Naive thymus-derived CD4-positive, alpha-beta T cell (primary cell): ENCODE measurements around the gene C6orf89. TPM values are rescaled to one million over a fixed set of nuclear protein-coding genes. Genes with fewer than 3 reads are reported as not detected.

Experiments used
- ATAC-seq: fragments of 150-1000 bp; cut with Tn5 transposase; 2 replicates; pipeline ENCODE4 v1.10.0; 2021; ENCODE audit warnings: mild to moderate bottlenecking, moderate library complexity
- CTCF ChIA-PET: fragments of 350-600 bp; sonication (Branson Sonifier 250); formaldehyde crosslinking; loops from one replicate; lab custom pipeline; 2021; ENCODE audit warnings: antibody characterized with exemption; lab: Charles Lee
- POLR2A ChIA-PET: fragments of 350-600 bp; sonication (Branson Sonifier 250); formaldehyde crosslinking; loops from one replicate; lab custom pipeline; 2021; ENCODE audit warnings: antibody characterized with exemption, inconsistent platforms; lab: Charles Lee
- DNase-seq, 9 donors: peaks; one replicate each; pipeline versions ENCODE4 v3.0.0 to v3.0.0-alpha.2; 2020 to 2022; ENCODE audit warnings: mixed read lengths in 1 of 9
- H3K27ac ChIP-seq: one replicate; pipeline ENCODE4 v1.7.0; 2013; ENCODE audit warnings: mild to moderate bottlenecking, low read depth, low read length, moderate library complexity
- H3K27me3 ChIP-seq, 2 donors: one replicate each; pipeline ENCODE4 v1.7.0; 2013; ENCODE audit warnings: low read length in 2 of 2, mild to moderate bottlenecking in 2 of 2, moderate library complexity in 2 of 2; ENCODE audit not compliant: control insufficient read depth in 2 of 2, insufficient read depth in 2 of 2
- H3K36me3 ChIP-seq, 3 experiments: 1 replicate in 2 of 3; 2 replicates in 1 of 3; pipeline ENCODE4 v1.7.0; 2013; ENCODE audit warnings: low read length in 3 of 3, mild to moderate bottlenecking in 3 of 3, moderate library complexity in 1 of 3; ENCODE audit not compliant: insufficient read depth in 3 of 3, control insufficient read depth in 2 of 3
- H3K4me1 ChIP-seq, 2 donors: one replicate each; pipeline ENCODE4 v1.7.0; 2013; ENCODE audit warnings: low read length in 2 of 2, mild to moderate bottlenecking in 2 of 2, moderate library complexity in 1 of 2; ENCODE audit not compliant: control insufficient read depth in 2 of 2, insufficient read depth in 2 of 2
- H3K4me3 ChIP-seq: 2 replicates; pipeline ENCODE4 v1.7.0; 2013; ENCODE audit warnings: mild to moderate bottlenecking, low read length
- H3K9me3 ChIP-seq, 3 experiments: 1 replicate in 2 of 3; 2 replicates in 1 of 3; pipeline ENCODE4 v1.7.0; 2013; ENCODE audit warnings: low read length in 3 of 3; ENCODE audit not compliant: control insufficient read depth in 2 of 3
- H3K27ac Mint-ChIP-seq, 9 donors: one replicate each; pipeline ENCODE4 v1.8.0; 2020 to 2022; ENCODE audit warnings: mixed read lengths in 9 of 9, mild to moderate bottlenecking in 8 of 9, moderate library complexity in 5 of 9, inconsistent platforms in 2 of 9
- H3K27me3 Mint-ChIP-seq, 5 donors: one replicate each; pipeline ENCODE4 v1.8.0; 2021 to 2022; ENCODE audit warnings: mixed read lengths in 5 of 5, mild to moderate bottlenecking in 1 of 5
- H3K36me3 Mint-ChIP-seq, 5 donors: one replicate each; pipeline ENCODE4 v1.8.0; 2020 to 2022; ENCODE audit warnings: mixed read lengths in 5 of 5, mild to moderate bottlenecking in 3 of 5, inconsistent platforms in 1 of 5
- H3K4me1 Mint-ChIP-seq, 7 donors: one replicate each; pipeline ENCODE4 v1.8.0; 2020 to 2022; ENCODE audit warnings: mixed read lengths in 7 of 7, mild to moderate bottlenecking in 3 of 7, inconsistent platforms in 1 of 7
- H3K4me3 Mint-ChIP-seq, 10 donors: one replicate each; pipeline ENCODE4 v1.8.0; 2020 to 2022; ENCODE audit warnings: mild to moderate bottlenecking in 10 of 10, mixed read lengths in 10 of 10, moderate library complexity in 6 of 10, inconsistent platforms in 2 of 10
- H3K9me3 Mint-ChIP-seq, 11 donors: one replicate each; pipeline ENCODE4 v1.8.0; 2020 to 2022; ENCODE audit warnings: mixed read lengths in 11 of 11, mild to moderate bottlenecking in 4 of 11, inconsistent platforms in 1 of 11, moderate library complexity in 1 of 11
- intact Hi-C, 2 donors: fragments of 100-400 bp; cut with micrococcal nuclease; formaldehyde crosslinking; loops; one replicate each; pipeline ENCODE4 v1.15.1; 2023
- polyA plus RNA-seq, 2 donors: library from polyadenylated mRNA; unstranded; fragments of 300-500 nt; fragmentation: Illumina TruSeq; gene quantifications; one replicate each; pipeline ENCODE4 v1.2.3, GENCODE V29; 2021
- total RNA-seq, 6 experiments: library from RNA in 5 of 6; stranded (reverse) in 5 of 6; gene quantifications; 1 replicate in 5 of 6; 2 replicates in 1 of 6; pipeline ENCODE4 v1.2.3 and lab custom pipeline; 2021 to 2026

The C6orf89 gene, protein sequence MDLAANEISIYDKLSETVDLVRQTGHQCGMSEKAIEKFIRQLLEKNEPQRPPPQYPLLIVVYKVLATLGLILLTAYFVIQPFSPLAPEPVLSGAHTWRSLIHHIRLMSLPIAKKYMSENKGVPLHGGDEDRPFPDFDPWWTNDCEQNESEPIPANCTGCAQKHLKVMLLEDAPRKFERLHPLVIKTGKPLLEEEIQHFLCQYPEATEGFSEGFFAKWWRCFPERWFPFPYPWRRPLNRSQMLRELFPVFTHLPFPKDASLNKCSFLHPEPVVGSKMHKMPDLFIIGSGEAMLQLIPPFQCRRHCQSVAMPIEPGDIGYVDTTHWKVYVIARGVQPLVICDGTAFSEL
- total RNA-seq, result 10 to 100 TPM; 34.6 to 48.2 (median 47.7) TPM
- 10 to 100 TPM; 40.3 to 40.4 TPM for polyA plus RNA-seq
- 77.3 reads per million, percentile 80 among the genes with 10 or more reads in this experiment for total RNA-seq (lab: John Stamatoyannopoulos, UW)

DNA sequence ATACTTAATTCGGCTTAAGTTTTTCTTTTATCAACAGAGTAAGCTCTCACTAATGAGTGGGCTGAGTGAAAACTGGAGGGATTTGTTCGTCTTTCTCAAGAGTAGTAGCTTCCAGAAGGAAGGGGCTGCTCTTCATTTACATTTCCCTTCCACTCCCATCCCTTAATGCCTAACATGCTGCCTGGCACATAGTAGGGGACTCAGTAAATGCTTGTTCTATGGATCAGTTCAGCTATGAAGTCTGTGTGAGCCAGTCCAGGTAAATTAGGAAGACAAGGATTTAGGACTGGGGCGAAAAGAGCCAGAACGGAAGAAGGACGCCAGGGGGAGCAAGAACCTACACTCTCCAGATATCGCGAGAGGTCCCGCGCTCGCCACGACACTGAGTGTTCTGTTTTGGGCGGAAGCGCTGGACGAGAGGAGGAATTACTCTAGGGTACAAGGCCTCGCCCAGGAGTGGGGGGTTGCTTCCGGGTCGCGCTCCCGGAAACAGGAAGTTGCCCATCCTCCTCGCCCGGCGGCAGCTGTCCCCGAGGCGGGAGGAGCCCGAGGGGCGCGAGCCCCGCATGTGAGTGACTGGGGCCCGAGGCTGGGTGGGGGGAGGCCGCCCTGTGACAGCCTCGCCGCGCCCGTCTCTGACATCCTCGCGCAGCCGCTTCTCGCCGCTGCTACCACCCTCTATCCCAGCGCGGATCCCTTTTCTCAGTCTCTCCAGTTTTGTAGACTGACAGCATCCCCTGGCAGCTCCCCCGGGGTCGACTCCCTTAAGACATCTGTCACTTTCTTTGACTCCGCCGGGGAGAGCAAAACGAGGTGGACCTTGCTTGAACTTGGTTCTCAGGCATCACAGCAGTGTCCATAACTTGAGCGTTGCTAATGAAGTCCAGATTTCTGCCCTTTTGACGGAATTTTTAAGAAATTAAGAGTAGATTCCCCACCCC is at the start of gene C6orf89:
Gene C6orf89, plus strand, starts transcription at position 492 of the 941 bp plus-strand sequence. CDS start 13,493 bp downstream, outside the sequence.
- Histone ChIP-seq H3K9me3 (no peaks in the 10 kb centered on the region), H3K36me3 (no peaks in the 10 kb centered on the region), H3K27ac (peak within 1 kb of the TSS; percentile 81), H3K27me3 (no peaks in the 10 kb centered on the region), H3K4me3 (peak within 1 kb of the TSS; percentile 96), H3K4me1 (peaks cover 16 to 24% of the 10 kb centered on the region in 2 donors)
- ATAC-seq (peak; percentile 100), DNase-seq (peak; percentile 86 to 98 (median 95))
- H3K4me1 Mint-ChIP-seq, result peaks cover 25 to 47% (median 39%) of the 10 kb centered on the region in 7 donors
- POLR2A ChIA-PET, result interaction anchor here (0.5 to 4.2 kb wide), 17 partner anchors 11 to 324 kb away, joined by 3 to 45 read pairs (median 4); partner anchors contain the start of genes MTCH1, PI16 and PPIL1
- no peaks in the 10 kb centered on the region for H3K27me3 Mint-ChIP-seq
- CTCF ChIA-PET, result interaction anchor here (0.6 to 3.9 kb wide), 18 partner anchors 11 to 387 kb away, joined by 3 to 51 read pairs (median 5); partner anchors contain the start of genes MTCH1 and PPIL1
- H3K36me3 Mint-ChIP-seq, result peaks cover 0 to 3% (median 0%) of the 10 kb centered on the region in 5 donors
- intact Hi-C loops, result loop anchor here (1.0 to 5.0 kb wide), 13 partner anchors 10 to 858 kb away; partner anchors contain the start of genes MTCH1 (in 2 of the 2), CMTR1 (in 1 of the 2), MAPK14 (in 1 of the 2) and MDGA1 (in 1 of the 2)
- H3K27ac Mint-ChIP-seq, result peak within 1 kb of the TSS; percentile 90 to 97 (median 95)
- H3K4me3 Mint-ChIP-seq, result peak within 1 kb of the TSS; percentile 83 to 92 (median 90)
- H3K9me3 Mint-ChIP-seq, result peaks cover 0 to 1% (median 0%) of the 10 kb centered on the region in 11 donors

DNA sequence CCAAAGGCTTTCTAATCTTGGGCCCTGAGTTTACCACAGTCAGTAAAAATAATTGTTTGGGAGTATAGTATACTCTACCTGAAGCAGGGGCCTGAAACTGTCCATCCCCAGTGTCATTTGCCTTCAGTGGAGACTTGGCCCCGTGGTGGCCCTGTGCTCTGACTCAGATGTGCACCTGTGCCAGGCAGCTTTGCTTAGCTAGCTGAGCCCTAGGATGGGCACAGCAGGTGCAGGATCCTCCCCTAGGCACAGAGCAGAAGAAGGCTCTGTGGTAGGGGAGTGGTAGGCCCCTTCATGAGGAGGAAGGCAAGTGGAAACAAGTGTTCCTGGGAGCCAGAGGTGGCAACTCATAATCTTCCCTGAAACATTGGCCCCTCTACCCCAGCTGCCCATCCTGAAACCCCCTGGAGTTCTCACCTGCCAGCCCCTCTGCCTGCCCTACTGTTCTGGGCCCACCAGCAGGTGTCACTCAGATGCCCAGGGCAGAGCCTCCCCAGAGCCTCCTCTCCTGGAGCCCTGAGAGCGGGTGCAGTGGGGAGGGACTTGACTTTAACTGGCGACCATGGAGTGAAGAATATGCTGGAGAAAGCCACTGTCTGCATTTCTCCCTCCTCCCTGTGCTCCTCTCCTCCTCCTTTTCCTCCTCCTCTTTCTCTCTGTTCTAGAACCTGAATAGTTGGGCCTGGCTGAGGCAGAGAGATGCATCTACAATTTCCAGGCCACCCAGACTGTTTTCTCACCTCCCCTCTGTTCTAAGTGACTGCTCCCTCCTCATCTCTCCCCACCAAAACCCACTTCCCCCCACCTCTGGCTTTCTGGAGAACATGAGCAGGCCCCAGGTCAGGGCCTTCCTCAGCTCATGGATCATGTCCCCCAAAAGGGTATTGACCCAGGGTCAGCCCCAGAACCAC is 49.4 kb upstream of the C6orf89 start:
- ATAC-seq, result no peak
- Histone ChIP-seq H3K4me3 (no peak overlapping the region), H3K4me1 (peaks cover 3 to 5% of the 10 kb centered on the region in 2 donors), H3K27me3 (peaks cover 4 to 20% of the 10 kb centered on the region in 2 donors), H3K9me3 (no peaks in the 10 kb centered on the region), H3K27ac (no peak overlapping the region), H3K36me3 (no peaks in the 10 kb centered on the region)
- Mint-ChIP-seq H3K27ac (no peak overlapping the region), H3K27me3 (peaks cover 19 to 51% (median 22%) of the 10 kb centered on the region in 5 donors), H3K4me3 (no peak overlapping the region), H3K9me3 (peaks cover 0 to 1% (median 0%) of the 10 kb centered on the region in 11 donors), H3K36me3 (peaks cover 0 to 3% (median 0%) of the 10 kb centered on the region in 5 donors), H3K4me1 (peaks cover 0 to 14% (median 13%) of the 10 kb centered on the region in 7 donors)
- no peak for DNase-seq
- intact Hi-C loops, result no loop called here
- CTCF ChIA-PET, result interaction anchor here (0.6 kb wide), 1 partner anchor 147 kb away, joined by 3 read pairs; no protein-coding TSS in a partner anchor
- POLR2A ChIA-PET, result no interaction called here

DNA sequence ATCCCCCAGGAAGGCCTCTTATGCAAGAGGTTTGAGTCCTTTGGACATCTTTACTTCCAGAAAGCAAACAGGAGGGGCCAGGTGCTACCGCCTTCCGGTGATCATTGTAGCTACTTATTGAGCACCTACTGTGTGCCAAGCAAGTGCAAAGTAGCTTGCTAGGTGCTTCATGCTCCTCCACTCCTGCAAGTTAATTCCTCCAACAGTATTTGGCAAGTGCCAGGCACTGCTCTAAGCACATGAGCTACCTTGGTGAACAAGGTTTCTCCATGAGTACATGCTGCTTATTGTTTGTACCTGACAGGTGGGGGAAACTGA is 48.8 kb upstream of the C6orf89 start:
- no peak overlapping the region for H3K4me3 Mint-ChIP-seq
- Histone ChIP-seq H3K36me3 (no peaks in the 10 kb centered on the region), H3K9me3 (no peaks in the 10 kb centered on the region), H3K27me3 (peaks cover 4 to 20% of the 10 kb centered on the region in 2 donors), H3K4me1 (peaks cover 3 to 5% of the 10 kb centered on the region in 2 donors), H3K4me3 (no peak overlapping the region), H3K27ac (no peak overlapping the region)
- H3K27ac Mint-ChIP-seq, result no peak overlapping the region
- no peak for DNase-seq
- peaks cover 19 to 51% (median 22%) of the 10 kb centered on the region in 5 donors for H3K27me3 Mint-ChIP-seq
- no peak for ATAC-seq
- H3K4me1 Mint-ChIP-seq, result peaks cover 0 to 14% (median 13%) of the 10 kb centered on the region in 7 donors
- H3K9me3 Mint-ChIP-seq, result peaks cover 0 to 1% (median 0%) of the 10 kb centered on the region in 11 donors
- ChIA-PET POLR2A (no interaction called here), CTCF (no interaction called here)
- peaks cover 0 to 3% (median 0%) of the 10 kb centered on the region in 5 donors for H3K36me3 Mint-ChIP-seq
- intact Hi-C loops, result no loop called here

DNA sequence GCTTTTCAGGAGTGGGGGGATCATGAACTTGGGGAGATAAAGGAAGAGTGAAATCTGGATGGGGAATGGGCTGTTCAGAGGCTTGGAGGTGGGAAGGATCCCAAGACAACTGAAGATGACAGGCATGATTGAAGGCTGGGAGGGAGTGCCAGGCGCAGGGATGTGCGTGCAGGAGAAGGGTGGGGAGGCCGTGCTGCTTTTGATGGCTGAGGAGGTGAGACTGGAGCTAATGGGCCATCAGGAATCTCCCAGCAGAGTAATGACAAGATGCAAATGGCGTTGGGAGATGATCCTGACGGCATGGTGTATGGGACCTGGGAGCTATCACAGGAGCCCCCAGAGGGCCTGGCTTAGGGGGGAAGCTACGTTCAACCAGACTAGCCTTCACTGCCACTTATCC is 48.1 kb upstream of the C6orf89 start:
- Histone ChIP-seq H3K9me3 (no peaks in the 10 kb centered on the region), H3K36me3 (no peaks in the 10 kb centered on the region), H3K4me3 (no peak overlapping the region), H3K4me1 (peaks cover 3 to 5% of the 10 kb centered on the region in 2 donors), H3K27ac (no peak overlapping the region), H3K27me3 (peaks cover 4 to 20% of the 10 kb centered on the region in 2 donors)
- ChIA-PET POLR2A (no interaction called here), CTCF (interaction anchor here (0.8 kb wide), 1 partner anchor 79 kb away, joined by 3 read pairs; no protein-coding TSS in a partner anchor)
- ATAC-seq (no peak), DNase-seq (no peak)
- Mint-ChIP-seq H3K36me3 (peaks cover 0 to 3% (median 0%) of the 10 kb centered on the region in 5 donors), H3K4me1 (peaks cover 0 to 14% (median 13%) of the 10 kb centered on the region in 7 donors), H3K27me3 (peaks cover 19 to 51% (median 22%) of the 10 kb centered on the region in 5 donors), H3K9me3 (peaks cover 0 to 1% (median 0%) of the 10 kb centered on the region in 11 donors), H3K4me3 (peak overlapping the region in 3 of 10 donors; percentile 33 to 66 (median 53)), H3K27ac (no peak overlapping the region)
- intact Hi-C loops, result no loop called here

DNA sequence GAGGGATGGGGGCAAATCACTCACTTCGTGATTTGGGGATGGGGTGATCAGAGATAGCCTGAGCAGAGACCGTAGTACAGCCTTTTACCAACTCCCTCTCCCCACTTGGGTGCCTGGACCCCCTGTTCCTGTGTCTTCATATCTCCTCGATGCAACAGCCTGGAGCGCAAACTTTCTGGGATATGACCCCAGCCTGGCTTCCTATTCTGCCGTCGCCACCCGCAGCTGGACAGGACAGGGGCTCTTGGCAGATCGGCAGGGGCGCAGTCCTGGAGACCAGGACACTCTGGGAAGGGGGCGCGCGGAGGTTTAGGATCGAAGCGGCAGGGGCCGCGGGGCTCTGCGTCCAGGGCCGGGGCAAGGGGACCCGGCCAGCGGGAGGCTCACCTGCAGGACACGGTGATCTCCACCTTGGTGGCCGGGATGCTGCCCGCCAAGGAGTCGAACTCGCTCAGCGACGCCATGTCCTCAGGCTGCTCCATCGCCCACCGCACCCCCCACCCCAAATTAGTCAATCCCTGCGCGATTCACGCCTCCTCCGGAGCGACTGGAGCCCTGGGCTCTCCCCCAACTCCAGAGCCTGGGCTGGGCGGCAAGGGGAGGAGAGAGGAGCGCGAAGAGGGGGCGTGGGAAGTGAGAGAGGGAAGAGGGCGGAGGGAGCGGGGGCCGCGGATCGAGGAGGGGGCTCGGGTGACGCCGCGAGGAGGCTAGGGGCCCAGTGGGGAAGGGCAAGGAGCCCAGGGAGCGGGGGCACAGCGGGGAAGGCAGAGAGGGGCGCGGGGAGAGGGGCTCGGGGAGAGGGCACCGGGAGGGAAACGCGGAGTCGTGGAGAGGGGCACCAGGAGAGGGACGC is 46.6 kb upstream of the C6orf89 start, which contains the start of gene CPNE5:
Gene CPNE5, minus strand, starts transcription at position 549 of the 853 bp plus-strand sequence. Its CDS starts 67 bp downstream, at position 482.
- H3K36me3 Mint-ChIP-seq, result peaks cover 0 to 3% (median 0%) of the 10 kb centered on the region in 5 donors
- POLR2A ChIA-PET, result no interaction called here
- H3K27ac Mint-ChIP-seq, result peak within 1 kb of the TSS in 3 of 9 donors; percentile 14 to 64 (median 53)
- H3K9me3 Mint-ChIP-seq, result peaks cover 0 to 1% (median 0%) of the 10 kb centered on the region in 11 donors
- H3K27ac ChIP-seq, result no peak within 1 kb of the TSS
- H3K4me3 ChIP-seq, result peak within 1 kb of the TSS; percentile 47
- peaks cover 3 to 5% of the 10 kb centered on the region in 2 donors for H3K4me1 ChIP-seq
- H3K27me3 Mint-ChIP-seq, result peaks cover 19 to 51% (median 22%) of the 10 kb centered on the region in 5 donors
- peaks cover 0 to 14% (median 13%) of the 10 kb centered on the region in 7 donors for H3K4me1 Mint-ChIP-seq
- H3K4me3 Mint-ChIP-seq, result peak within 1 kb of the TSS; percentile 72 to 85 (median 78)
- intact Hi-C loops, result no loop called here
- CTCF ChIA-PET, result no interaction called here
- no peaks in the 10 kb centered on the region for H3K36me3 ChIP-seq
- no peaks in the 10 kb centered on the region for H3K9me3 ChIP-seq
- peaks cover 4 to 24% of the 10 kb centered on the region in 2 donors for H3K27me3 ChIP-seq
- no peak for ATAC-seq
- DNase-seq, result peak in 1 of 9 donors; percentile 34
